Raji (cell line): Measurements from ENCODE around the gene RWDD4.

ENCODE experiments used
- POLR2A ChIP-seq: IDR thresholded peaks from 2 replicates; pipeline ENCODE4 v1.6.1; 2011; ENCODE audit warnings: low read depth, low read length, control low read depth; ENCODE audit not compliant: insufficient read depth

Gene RWDD4

DNA sequence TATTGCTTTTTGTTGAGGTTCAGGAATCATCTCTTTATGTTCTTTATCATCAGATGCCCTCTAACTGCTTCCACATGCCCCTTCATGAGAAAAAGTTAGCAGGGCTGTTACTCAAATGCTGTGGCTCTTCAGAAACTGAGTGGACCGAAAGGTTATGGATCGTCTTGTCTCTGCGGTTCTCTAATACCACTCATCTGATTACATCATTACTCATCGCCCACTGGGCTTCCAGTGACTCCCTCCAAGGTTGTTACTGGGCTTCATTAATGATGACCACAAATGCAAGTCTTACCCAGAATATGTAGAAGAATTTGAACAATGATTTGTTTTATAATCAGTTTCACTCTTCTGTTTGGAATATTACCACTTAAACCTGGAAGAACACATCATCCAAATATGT lies 67.7 kb downstream of the RWDD4 start:
- no peak for TF ChIP-seq POLR2A
